ENCODE data around the gene BPIFB1. TPM values are rescaled to one million over a fixed set of nuclear protein-coding genes. Genes with fewer than 3 reads are reported as not detected.
A peak's percentile ranks its signal among the peaks of the same experiment; 100 is the strongest.

The BPIFB1 gene
- total RNA-seq, 1 experiment from 2014 or later, result 9.2 TPM

DNA sequence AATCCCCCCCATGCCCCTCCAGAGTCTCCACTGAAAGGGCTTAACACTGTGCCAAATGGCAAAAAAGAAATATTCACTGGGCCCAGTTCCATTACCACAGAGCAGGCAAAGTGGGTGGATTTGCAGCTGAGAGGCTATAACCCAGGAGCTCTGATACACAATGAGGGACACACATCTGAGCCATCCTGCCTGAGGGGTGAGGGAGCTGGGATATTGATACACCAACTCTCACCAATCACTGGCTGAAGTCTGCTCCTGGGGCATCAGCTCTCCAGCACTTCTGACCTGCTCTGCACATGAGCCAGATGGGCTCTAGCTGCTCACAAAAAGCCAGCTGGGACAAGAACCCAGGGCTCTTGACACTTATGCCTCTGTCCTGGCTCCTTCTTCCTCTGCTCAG, 4.9 kb downstream of the BPIFB1 start:
- Mint-ChIP-seq H3K36me3 (ENCODE audit: insufficient read depth, unreplicated experiment) (peaks cover 5% of the 10 kb centered on the region), H3K4me1 (ENCODE audit: low read depth, unreplicated experiment) (peaks cover 31% of the 10 kb centered on the region), H3K27ac (ENCODE audit: unreplicated experiment) (no peak overlapping the region), H3K27me3 (ENCODE audit: unreplicated experiment) (peaks cover 39% of the 10 kb centered on the region), H3K9me3 (ENCODE audit: low read depth, unreplicated experiment) (no peaks in the 10 kb centered on the region), H3K4me3 (ENCODE audit: low read depth, unreplicated experiment) (no peak overlapping the region)
- no peak for DNase-seq
- intact Hi-C loops (cut with micrococcal nuclease; ENCODE audit: unreplicated experiment), result no loop called here
- BruUV-seq (replicated peaks), result no TSS peak
- CTCF ChIA-PET, result interaction anchor here (1.0 to 3.7 kb wide), 4 partner anchors 9 to 28 kb away, joined by 3 to 16 read pairs (median 4); no protein-coding TSS in a partner anchor
- TF ChIP-seq, protein P1, sequence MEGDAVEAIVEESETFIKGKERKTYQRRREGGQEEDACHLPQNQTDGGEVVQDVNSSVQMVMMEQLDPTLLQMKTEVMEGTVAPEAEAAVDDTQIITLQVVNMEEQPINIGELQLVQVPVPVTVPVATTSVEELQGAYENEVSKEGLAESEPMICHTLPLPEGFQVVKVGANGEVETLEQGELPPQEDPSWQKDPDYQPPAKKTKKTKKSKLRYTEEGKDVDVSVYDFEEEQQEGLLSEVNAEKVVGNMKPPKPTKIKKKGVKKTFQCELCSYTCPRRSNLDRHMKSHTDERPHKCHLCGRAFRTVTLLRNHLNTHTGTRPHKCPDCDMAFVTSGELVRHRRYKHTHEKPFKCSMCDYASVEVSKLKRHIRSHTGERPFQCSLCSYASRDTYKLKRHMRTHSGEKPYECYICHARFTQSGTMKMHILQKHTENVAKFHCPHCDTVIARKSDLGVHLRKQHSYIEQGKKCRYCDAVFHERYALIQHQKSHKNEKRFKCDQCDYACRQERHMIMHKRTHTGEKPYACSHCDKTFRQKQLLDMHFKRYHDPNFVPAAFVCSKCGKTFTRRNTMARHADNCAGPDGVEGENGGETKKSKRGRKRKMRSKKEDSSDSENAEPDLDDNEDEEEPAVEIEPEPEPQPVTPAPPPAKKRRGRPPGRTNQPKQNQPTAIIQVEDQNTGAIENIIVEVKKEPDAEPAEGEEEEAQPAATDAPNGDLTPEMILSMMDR (IDR thresholded peaks at IDR 0.05; ENCODE audit: unreplicated experiment), result no peak

DNA sequence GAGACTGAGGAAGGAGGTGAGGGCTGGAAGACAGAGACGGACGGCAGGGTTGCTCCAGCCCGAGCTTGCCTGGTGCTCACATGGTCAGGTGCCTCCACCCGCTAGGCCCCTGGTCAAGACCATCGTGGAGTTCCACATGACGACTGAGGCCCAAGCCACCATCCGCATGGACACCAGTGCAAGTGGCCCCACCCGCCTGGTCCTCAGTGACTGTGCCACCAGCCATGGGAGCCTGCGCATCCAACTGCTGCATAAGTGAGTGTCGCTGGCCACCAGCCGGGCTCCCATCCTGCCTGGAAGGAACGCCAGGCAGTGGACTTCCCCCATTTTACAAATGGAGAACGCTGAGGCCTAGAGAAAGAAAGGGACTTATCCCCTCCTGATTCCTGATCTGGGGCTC, 7.8 kb downstream of the BPIFB1 start:
- H3K27me3 Mint-ChIP-seq (ENCODE audit: unreplicated experiment), result peaks cover 23% of the 10 kb centered on the region
- DNase-seq, result no peak
- H3K4me1 Mint-ChIP-seq (ENCODE audit: low read depth, unreplicated experiment), result peaks cover 8% of the 10 kb centered on the region
- BruUV-seq (replicated peaks), result no TSS peak
- TF ChIP-seq, protein P1 (IDR thresholded peaks at IDR 0.05; ENCODE audit: unreplicated experiment), result no peak
- intact Hi-C loops (cut with micrococcal nuclease; ENCODE audit: unreplicated experiment), result loop anchor here (2.0 to 10.0 kb wide), 2 partner anchors 58 to 386 kb away; no protein-coding TSS in a partner anchor
- CTCF ChIA-PET, result interaction anchor here (1.0 to 4.5 kb wide), 3 partner anchors 13 to 28 kb away, joined by 3 to 48 read pairs (median 4); no protein-coding TSS in a partner anchor
- H3K4me3 Mint-ChIP-seq (ENCODE audit: low read depth, unreplicated experiment), result no peak overlapping the region
- peak overlapping the region; percentile 1 for H3K27ac Mint-ChIP-seq (ENCODE audit: unreplicated experiment)
- H3K36me3 Mint-ChIP-seq (ENCODE audit: insufficient read depth, unreplicated experiment), result no peaks in the 10 kb centered on the region
- no peaks in the 10 kb centered on the region for H3K9me3 Mint-ChIP-seq (ENCODE audit: low read depth, unreplicated experiment)

DNA sequence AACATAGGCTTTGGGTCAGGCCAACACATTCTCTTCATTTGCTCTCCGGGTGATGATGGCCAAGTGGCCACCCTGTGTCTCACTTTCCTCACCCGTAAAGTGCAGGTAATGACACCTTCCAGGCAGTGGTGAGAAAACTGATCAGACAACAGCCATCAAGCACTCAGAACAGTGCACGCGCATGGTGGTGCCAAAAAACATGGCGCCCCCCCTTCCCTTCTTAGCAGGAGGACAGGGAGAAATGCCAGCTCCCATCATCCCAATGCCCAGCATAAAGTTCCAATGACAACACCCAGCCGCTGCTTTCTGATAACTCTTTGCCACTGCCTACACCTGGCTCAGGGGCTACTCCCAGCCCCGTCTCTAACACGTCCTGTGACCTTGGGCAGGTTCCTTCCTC, 8.4 kb downstream of the BPIFB1 start:
- no peak overlapping the region for H3K27ac Mint-ChIP-seq (ENCODE audit: unreplicated experiment)
- BruUV-seq (replicated peaks), result no TSS peak
- no peak overlapping the region for H3K4me3 Mint-ChIP-seq (ENCODE audit: low read depth, unreplicated experiment)
- TF ChIP-seq, protein P1 (IDR thresholded peaks at IDR 0.05; ENCODE audit: unreplicated experiment), result no peak
- H3K9me3 Mint-ChIP-seq (ENCODE audit: low read depth, unreplicated experiment), result no peaks in the 10 kb centered on the region
- peaks cover 26% of the 10 kb centered on the region for H3K27me3 Mint-ChIP-seq (ENCODE audit: unreplicated experiment)
- H3K36me3 Mint-ChIP-seq (ENCODE audit: insufficient read depth, unreplicated experiment), result no peaks in the 10 kb centered on the region
- peaks cover 8% of the 10 kb centered on the region for H3K4me1 Mint-ChIP-seq (ENCODE audit: low read depth, unreplicated experiment)
- intact Hi-C loops (cut with micrococcal nuclease; ENCODE audit: unreplicated experiment), result loop anchor here (2.0 to 10.0 kb wide), 2 partner anchors 59 to 387 kb away; no protein-coding TSS in a partner anchor
- DNase-seq, result no peak
- CTCF ChIA-PET, result interaction anchor here (1.0 to 4.5 kb wide), 3 partner anchors 13 to 29 kb away, joined by 3 to 48 read pairs (median 4); no protein-coding TSS in a partner anchor

DNA sequence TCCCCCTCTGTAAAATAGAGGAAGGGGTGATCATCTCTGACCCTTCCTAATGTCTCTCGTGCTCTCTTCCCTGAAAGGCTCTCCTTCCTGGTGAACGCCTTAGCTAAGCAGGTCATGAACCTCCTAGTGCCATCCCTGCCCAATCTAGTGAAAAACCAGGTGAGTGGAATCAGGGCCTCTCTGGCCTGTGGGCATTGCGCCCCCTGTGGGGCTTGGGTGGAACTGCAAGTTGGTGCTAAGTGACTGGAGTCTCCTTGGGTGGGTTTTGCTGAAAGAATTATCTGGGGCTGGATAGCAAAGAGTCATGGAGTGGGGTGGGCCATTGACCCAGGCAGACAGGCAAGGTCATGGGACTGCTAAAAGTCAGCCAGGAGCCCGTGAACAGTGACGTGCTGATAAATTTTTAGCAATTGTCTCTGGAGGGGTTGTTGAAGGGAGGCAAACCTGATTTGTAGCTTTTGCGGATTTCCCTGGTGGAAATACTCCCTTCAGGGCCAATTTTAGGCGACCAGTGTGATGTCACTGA, 8.9 kb downstream of the BPIFB1 start:
- H3K27me3 Mint-ChIP-seq (ENCODE audit: unreplicated experiment), result peaks cover 23% of the 10 kb centered on the region
- CTCF ChIA-PET, result interaction anchor here (0.6 to 4.5 kb wide), 5 partner anchors 14 to 196 kb away, joined by 3 to 48 read pairs (median 4); no protein-coding TSS in a partner anchor

More for the DNA sequence above, 8.9 kb downstream of the BPIFB1 start:
- no peaks in the 10 kb centered on the region for H3K36me3 Mint-ChIP-seq (ENCODE audit: insufficient read depth, unreplicated experiment)
- H3K4me3 Mint-ChIP-seq (ENCODE audit: low read depth, unreplicated experiment), result no peak overlapping the region
- peaks cover 8% of the 10 kb centered on the region for H3K4me1 Mint-ChIP-seq (ENCODE audit: low read depth, unreplicated experiment)
- no peaks in the 10 kb centered on the region for H3K9me3 Mint-ChIP-seq (ENCODE audit: low read depth, unreplicated experiment)
- BruUV-seq (replicated peaks), result no TSS peak
- DNase-seq, result peak; percentile 86
- H3K27ac Mint-ChIP-seq (ENCODE audit: unreplicated experiment), result no peak overlapping the region
- TF ChIP-seq, protein P1 (IDR thresholded peaks at IDR 0.05; ENCODE audit: unreplicated experiment), result peak; percentile 100
- intact Hi-C loops (cut with micrococcal nuclease; ENCODE audit: unreplicated experiment), result loop anchor here (2.0 to 10.0 kb wide), 2 partner anchors 59 to 387 kb away; no protein-coding TSS in a partner anchor

Data from Calu3 (cell line).